ENCODE measurements around the gene PATJ.
A peak's percentile ranks its signal among the peaks of the same experiment; 100 is the strongest.

DNA sequence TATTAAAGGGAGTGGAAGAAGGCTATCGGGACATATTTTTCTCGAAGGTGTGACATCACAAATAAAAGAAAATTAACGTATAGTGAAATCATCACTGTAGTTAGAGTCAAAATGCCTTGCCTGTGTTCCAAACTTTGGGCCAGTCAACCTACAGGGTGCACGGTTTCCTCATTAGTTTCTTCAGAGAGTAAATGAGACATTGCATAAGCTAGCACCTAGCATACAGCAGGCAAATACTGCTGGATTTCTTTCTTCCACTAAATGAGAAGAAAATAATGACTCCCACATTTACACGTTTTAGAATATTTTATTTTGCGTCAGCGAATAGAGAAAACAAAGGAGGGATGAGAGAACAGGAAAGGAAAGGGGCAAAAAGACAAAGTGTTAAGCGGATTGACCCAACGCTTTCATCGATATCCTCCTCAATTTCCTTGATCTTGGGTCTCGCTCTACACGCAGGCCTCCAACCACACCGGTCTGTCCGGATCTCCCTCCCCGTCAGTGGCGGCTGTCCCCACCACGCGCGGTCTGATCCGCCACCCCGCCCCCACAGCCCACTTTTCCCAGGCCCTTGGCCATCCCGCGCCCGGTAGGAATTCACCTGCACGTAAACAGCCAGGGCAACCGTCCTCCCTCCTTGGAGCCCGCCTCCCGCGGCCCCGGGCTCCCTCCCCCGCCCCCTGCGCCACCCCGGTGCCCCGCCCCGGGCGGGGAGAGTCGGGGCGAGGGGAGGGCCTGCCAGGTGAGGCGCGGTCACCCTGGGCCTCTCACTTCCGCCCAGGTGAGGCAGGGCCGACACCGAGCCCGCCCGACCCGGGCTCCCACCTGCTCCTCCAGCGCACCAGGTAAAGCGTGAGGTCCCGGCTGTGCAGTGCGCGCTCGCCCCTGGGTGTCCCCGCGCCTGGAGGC lies at the start of gene PATJ:
- TF ChIP-seq, protein P1, sequence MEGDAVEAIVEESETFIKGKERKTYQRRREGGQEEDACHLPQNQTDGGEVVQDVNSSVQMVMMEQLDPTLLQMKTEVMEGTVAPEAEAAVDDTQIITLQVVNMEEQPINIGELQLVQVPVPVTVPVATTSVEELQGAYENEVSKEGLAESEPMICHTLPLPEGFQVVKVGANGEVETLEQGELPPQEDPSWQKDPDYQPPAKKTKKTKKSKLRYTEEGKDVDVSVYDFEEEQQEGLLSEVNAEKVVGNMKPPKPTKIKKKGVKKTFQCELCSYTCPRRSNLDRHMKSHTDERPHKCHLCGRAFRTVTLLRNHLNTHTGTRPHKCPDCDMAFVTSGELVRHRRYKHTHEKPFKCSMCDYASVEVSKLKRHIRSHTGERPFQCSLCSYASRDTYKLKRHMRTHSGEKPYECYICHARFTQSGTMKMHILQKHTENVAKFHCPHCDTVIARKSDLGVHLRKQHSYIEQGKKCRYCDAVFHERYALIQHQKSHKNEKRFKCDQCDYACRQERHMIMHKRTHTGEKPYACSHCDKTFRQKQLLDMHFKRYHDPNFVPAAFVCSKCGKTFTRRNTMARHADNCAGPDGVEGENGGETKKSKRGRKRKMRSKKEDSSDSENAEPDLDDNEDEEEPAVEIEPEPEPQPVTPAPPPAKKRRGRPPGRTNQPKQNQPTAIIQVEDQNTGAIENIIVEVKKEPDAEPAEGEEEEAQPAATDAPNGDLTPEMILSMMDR (IDR thresholded peaks at IDR 0.05): no peak
- TF ChIP-seq POLR2A (IDR thresholded peaks at IDR 0.05): peak in 1 of 2 donors; percentile 29
